Testis (tissue), 2 donors: ENCODE results near the gene EXOC6.

Experiments used
- CTCF ChIP-seq, 3 experiments: fragments of 450-650 bp in 2 of 3; fragments of 200-600 bp in 1 of 3; sonication (generic) in 1 of 3; IDR thresholded peaks; one replicate each; pipeline ENCODE4 v1.5.1; 2016 to 2019; ENCODE audit warnings: antibody characterized with exemption in 3 of 3, mild to moderate bottlenecking in 2 of 3, moderate library complexity in 1 of 3
- POLR2A ChIP-seq: fragments of 450-650 bp; IDR thresholded peaks from one replicate; pipeline ENCODE4 v1.6.1; 2017; ENCODE audit warnings: antibody characterized with exemption, mild to moderate bottlenecking, moderate library complexity

- TF ChIP-seq POLR2A = no peak
- no peak for TF ChIP-seq CTCF (IDR thresholded peaks at IDR 0.05)
Observed at GRCh38 chr10:92991513-92991912, 143.2 kb downstream of the EXOC6 start.
